NB4 (cell line): Measurements from ENCODE around the gene CRIP2.

Experiments used
- DNase-seq: peaks from one replicate; pipeline ENCODE4 v3.0.0; 2010; ENCODE audit warnings: low read depth
- H3K4me3 ChIP-seq: one replicate; pipeline ENCODE4 v1.5.1; 2011; ENCODE audit warnings: mild to moderate bottlenecking, low read depth, low read length, moderate library complexity
- CTCF ChIP-seq: IDR thresholded peaks from one replicate; pipeline ENCODE4 v1.5.1; 2012; ENCODE audit warnings: low read depth, low read length
- MAX ChIP-seq: IDR thresholded peaks from 2 replicates; pipeline ENCODE4 v1.6.1; 2011; ENCODE audit warnings: low read depth, low read length
- MYC ChIP-seq: IDR thresholded peaks from 2 replicates; pipeline ENCODE4 v1.6.1; 2011; ENCODE audit warnings: low read depth, low read length
- POLR2A ChIP-seq: IDR thresholded peaks from 2 replicates; pipeline ENCODE4 v1.6.1; 2011; ENCODE audit warnings: mild to moderate bottlenecking; ENCODE audit not compliant: insufficient read length; ENCODE audit errors: extremely low read depth

CRIP2 gene

GRCh38 chr14:105503935-105504692 lies 29.5 kb downstream of the CRIP2 start:
- peak; percentile 23 for DNase-seq
- TF ChIP-seq MYC (no peak), CTCF (no peak), POLR2A (no peak), MAX (no peak)
- no peak overlapping the region for H3K4me3 ChIP-seq

- H3K4me3 ChIP-seq = no peak overlapping the region
- no peak for DNase-seq
- TF ChIP-seq MAX = no peak
- no peak for TF ChIP-seq MYC
- TF ChIP-seq POLR2A = no peak
These were observed 30.5 kb downstream of the CRIP2 start for GRCh38 chr14:105505101-105505500.

GRCh38 chr14:105507247-105507646 lies 32.6 kb downstream of the CRIP2 start:
- DNase-seq = no peak
- no peak overlapping the region for H3K4me3 ChIP-seq
- TF ChIP-seq POLR2A (no peak), MAX (no peak), CTCF (no peak), MYC (no peak)

GRCh38 chr14:105508069-105508468 lies 33.4 kb downstream of the CRIP2 start:
- TF ChIP-seq MYC = no peak
- TF ChIP-seq MAX = no peak
- TF ChIP-seq POLR2A = no peak
- no peak for TF ChIP-seq CTCF
- no peak for DNase-seq
- no peak overlapping the region for H3K4me3 ChIP-seq

- DNase-seq = no peak
- TF ChIP-seq CTCF (no peak), MAX (no peak), POLR2A (no peak), MYC (no peak)
- no peak overlapping the region for H3K4me3 ChIP-seq
These were observed 34.0 kb downstream of the CRIP2 start for GRCh38 chr14:105508601-105509000.

GRCh38 chr14:105517096-105517495 lies 42.5 kb downstream of the CRIP2 start:
- H3K4me3 ChIP-seq = no peak overlapping the region
- no peak for DNase-seq
- TF ChIP-seq MAX (no peak), CTCF (no peak), POLR2A (no peak), MYC (no peak)
